Measurements from ENCODE around the gene KLRB1. TPM values are rescaled to one million over a fixed set of nuclear protein-coding genes. Genes with fewer than 3 reads are reported as not detected.

Gene KLRB1
- total RNA-seq (2014; rRNA removed; shearing (Covaris generic)): not detected in 2 replicates

- no peak for DNase-seq (ENCODE audit: low read depth)
These were observed at the start of gene KLRB1 for GRCh38 chr12:9607716-9608115. Gene KLRB1, minus strand, starts transcription at chr12:9607916. Its CDS starts 77 bp downstream, at chr12:9607839.

GRCh38 chr12:9651265-9651729, 43.6 kb upstream of the KLRB1 start:
- peak; percentile 76 for DNase-seq (ENCODE audit: low read depth)

- DNase-seq (ENCODE audit: low read depth): peak; percentile 22
These were observed 42.4 kb upstream of the KLRB1 start for GRCh38 chr12:9650151-9650576.

- DNase-seq (ENCODE audit: low read depth): no peak
These were observed 41.8 kb upstream of the KLRB1 start for GRCh38 chr12:9649532-9649940.

GRCh38 chr12:9648701-9649531, 41.2 kb upstream of the KLRB1 start:
- DNase-seq (ENCODE audit: low read depth): no peak

- DNase-seq (ENCODE audit: low read depth): peak; percentile 82
These were observed 40.3 kb upstream of the KLRB1 start for GRCh38 chr12:9647825-9648700.

- DNase-seq (ENCODE audit: low read depth): peak; percentile 45
These were observed 39.4 kb upstream of the KLRB1 start for GRCh38 chr12:9646794-9647781.

- peak; percentile 21 for DNase-seq (ENCODE audit: low read depth)
These were observed 37.4 kb upstream of the KLRB1 start for GRCh38 chr12:9644985-9645551.

- DNase-seq (ENCODE audit: low read depth): no peak
These were observed 35.5 kb upstream of the KLRB1 start for GRCh38 chr12:9643266-9643660.

- no peak for DNase-seq (ENCODE audit: low read depth)
These were observed 35.0 kb upstream of the KLRB1 start for GRCh38 chr12:9642606-9643265.

- DNase-seq (ENCODE audit: low read depth): no peak
These were observed 32.3 kb upstream of the KLRB1 start for GRCh38 chr12:9640024-9640423.

- DNase-seq (ENCODE audit: low read depth): no peak
These were observed 29.1 kb upstream of the KLRB1 start for GRCh38 chr12:9636851-9637206.

- no peak for DNase-seq (ENCODE audit: low read depth)
These were observed 28.6 kb upstream of the KLRB1 start for GRCh38 chr12:9636150-9636850.

GRCh38 chr12:9634969-9635754, 27.4 kb upstream of the KLRB1 start:
- DNase-seq (ENCODE audit: low read depth): no peak

GRCh38 chr12:9634177-9634803, 26.6 kb upstream of the KLRB1 start:
- DNase-seq (ENCODE audit: low read depth): peak; percentile 54

- no peak for DNase-seq (ENCODE audit: low read depth)
These were observed 25.1 kb upstream of the KLRB1 start for GRCh38 chr12:9632766-9633165.

- DNase-seq (ENCODE audit: low read depth): no peak
These were observed 19.1 kb upstream of the KLRB1 start for GRCh38 chr12:9626821-9627220.

- no peak for DNase-seq (ENCODE audit: low read depth)
These were observed 18.6 kb upstream of the KLRB1 start for GRCh38 chr12:9626291-9626690.

- no peak for DNase-seq (ENCODE audit: low read depth)
These were observed 17.3 kb upstream of the KLRB1 start for GRCh38 chr12:9625019-9625418.

Measured in M059J (cell line).